Erythroblast (primary cell): ENCODE data around the gene KLK5.
"Not testable (repeated sequence)": the region's sequence is repeated elsewhere in the genome, so short reads cannot be mapped to it uniquely, and the experiment has no call there.

ENCODE experiments used
- DNase-seq, 2 experiments: peaks; one replicate each; lab custom pipeline; 2025; lab: John Stamatoyannopoulos, UW
- GATA1 ChIP-seq: IDR thresholded peaks from 2 replicates; pipeline ENCODE4 v1.6.1; 2011; ENCODE audit warnings: low read depth, mild to moderate bottlenecking, control low read depth, low read length, moderate library complexity
- POLR2A ChIP-seq: IDR thresholded peaks from 2 replicates; pipeline ENCODE4 v1.6.1; 2011; ENCODE audit warnings: mild to moderate bottlenecking, low read length

KLK5 gene

GRCh38 chr19:50978772-50979390 lies 26.0 kb upstream of the KLK5 start:
- DNase-seq = no peak
- TF ChIP-seq GATA1 (no peak), POLR2A (no peak)

- TF ChIP-seq GATA1 = no peak
- no peak for TF ChIP-seq POLR2A
- DNase-seq = no peak
Measured at GRCh38 chr19:50977626-50978025, 24.8 kb upstream of the KLK5 start.

- TF ChIP-seq GATA1 = no peak
- TF ChIP-seq POLR2A = no peak
- no peak for DNase-seq
Measured at GRCh38 chr19:50975766-50976165, 22.9 kb upstream of the KLK5 start.

GRCh38 chr19:50974702-50975556 lies 22.1 kb upstream of the KLK5 start:
- DNase-seq = no peak
- TF ChIP-seq GATA1 (no peak), POLR2A (no peak)

GRCh38 chr19:50972795-50973376 lies 20.0 kb upstream of the KLK5 start:
- TF ChIP-seq POLR2A = no peak
- no peak for TF ChIP-seq GATA1
- DNase-seq = no peak

- DNase-seq = not testable (repeated sequence)
Measured at GRCh38 chr19:50969810-50970209, 17.0 kb upstream of the KLK5 start.

- DNase-seq = no peak
- TF ChIP-seq POLR2A = no peak
Measured at GRCh38 chr19:50969413-50969760, 16.5 kb upstream of the KLK5 start, which contains the start of gene KLK6. Gene KLK6, minus strand, starts transcription at chr19:50969591. Its CDS starts 1,487 bp downstream, at chr19:50968104.

- TF ChIP-seq GATA1 (no peak), POLR2A (no peak)
- DNase-seq = no peak
Measured at GRCh38 chr19:50968716-50969412, 16.0 kb upstream of the KLK5 start.

GRCh38 chr19:50967929-50968715 lies 15.3 kb upstream of the KLK5 start:
- TF ChIP-seq GATA1 (no peak), POLR2A (no peak)
- no peak for DNase-seq

GRCh38 chr19:50964266-50964665 lies 11.4 kb upstream of the KLK5 start:
- no peak for TF ChIP-seq POLR2A
- no peak for TF ChIP-seq GATA1
- no peak for DNase-seq

GRCh38 chr19:50963381-50963780 lies 10.5 kb upstream of the KLK5 start:
- DNase-seq = no peak
- TF ChIP-seq POLR2A = no peak
- no peak for TF ChIP-seq GATA1

- TF ChIP-seq GATA1 = no peak
- no peak for TF ChIP-seq POLR2A
Measured at GRCh38 chr19:50962245-50962644, 9.4 kb upstream of the KLK5 start.

More at GRCh38 chr19:50962245-50962644, 9.4 kb upstream of the KLK5 start:
- DNase-seq = no peak
